HG02852 (cell line): ENCODE results near the gene FAM118B.
A peak's percentile ranks its signal among the peaks of the same experiment; 100 is the strongest.

Experiments used
- ATAC-seq: cut with Tn5 transposase; IDR thresholded peaks from one replicate; pipeline ENCODE4 v1.9.1; 2021; ENCODE audit warnings: mild to moderate bottlenecking, moderate library complexity; ENCODE audit not compliant: unreplicated experiment

FAM118B gene

GRCh38 chr11:126186025-126186698 lies 25.4 kb upstream of the FAM118B start:
- ATAC-seq = no peak

GRCh38 chr11:126186708-126187529 lies 24.7 kb upstream of the FAM118B start:
- ATAC-seq = no peak

- ATAC-seq = peak; percentile 83
These were observed 23.1 kb upstream of the FAM118B start for GRCh38 chr11:126188332-126189108.

- peak; percentile 74 for ATAC-seq
These were observed 22.3 kb upstream of the FAM118B start for GRCh38 chr11:126189109-126189929.

- no peak for ATAC-seq
These were observed 20.8 kb upstream of the FAM118B start for GRCh38 chr11:126190792-126191191.

GRCh38 chr11:126191379-126192073 lies 20.1 kb upstream of the FAM118B start:
- ATAC-seq = no peak

- no peak for ATAC-seq
These were observed 19.2 kb upstream of the FAM118B start for GRCh38 chr11:126192361-126192760.

- ATAC-seq = no peak
These were observed 18.5 kb upstream of the FAM118B start for GRCh38 chr11:126193038-126193478.

GRCh38 chr11:126194121-126194543 lies 17.4 kb upstream of the FAM118B start:
- no peak for ATAC-seq

GRCh38 chr11:126195119-126195518 lies 16.5 kb upstream of the FAM118B start:
- ATAC-seq = no peak

GRCh38 chr11:126197277-126197939 lies 14.2 kb upstream of the FAM118B start:
- ATAC-seq = peak; percentile 52

GRCh38 chr11:126198648-126199047 lies 12.9 kb upstream of the FAM118B start:
- ATAC-seq = no peak

GRCh38 chr11:126202646-126203359 lies 8.8 kb upstream of the FAM118B start:
- ATAC-seq = no peak

- ATAC-seq = no peak
These were observed 6.2 kb upstream of the FAM118B start for GRCh38 chr11:126205359-126205758.

- ATAC-seq = no peak
These were observed 3.7 kb upstream of the FAM118B start for GRCh38 chr11:126207896-126208295.

- no peak for ATAC-seq
These were observed 729 bp upstream of the FAM118B start for GRCh38 chr11:126210871-126211235.

- no peak for ATAC-seq
These were observed 593 bp downstream of the FAM118B start for GRCh38 chr11:126212089-126212660.

GRCh38 chr11:126214441-126214840 lies 2.9 kb downstream of the FAM118B start:
- no peak for ATAC-seq
